HCT116 (cell line): ENCODE data around the gene RARS2.

Experiments
- EZH2phosphoT487 ChIP-seq: fragments of 200-600 bp; IDR thresholded peaks from 2 replicates; pipeline ENCODE4 v1.6.1; 2018; ENCODE audit warnings: antibody characterized with exemption, borderline replicate concordance
- POLR2A ChIP-seq: IDR thresholded peaks from 2 replicates; pipeline ENCODE4 v1.7.0; 2011; ENCODE audit warnings: borderline replicate concordance; ENCODE audit not compliant: insufficient read depth, insufficient read length; ENCODE audit errors: extremely low read depth
- RAD21 ChIP-seq: IDR thresholded peaks from 2 replicates; pipeline ENCODE4 v1.6.1; 2012; ENCODE audit warnings: low read depth, mild to moderate bottlenecking
- TCF7L2 ChIP-seq: IDR thresholded peaks from 2 replicates; pipeline ENCODE4 v1.7.0; 2011; ENCODE audit warnings: borderline replicate concordance, inconsistent platforms; ENCODE audit not compliant: insufficient read depth, insufficient read length; ENCODE audit errors: extremely low read depth
- ZNF274 ChIP-seq: fragments of 200-500 bp; sonication (Bioruptor generic); IDR thresholded peaks from 2 replicates; pipeline ENCODE4 v1.6.1; 2014; ENCODE audit warnings: mild to moderate bottlenecking, low read depth, low read length, inconsistent platforms
- TF ChIP-seq, protein P1 (sequence below), 3 experiments: fragments of 200-600 bp in 1 of 3; sonication (generic) in 1 of 3; IDR thresholded peaks in 2 of 3; conservative IDR thresholded peaks in 1 of 3; 2 replicates each; pipeline ENCODE4 v1.5.1; 2012 to 2017; ENCODE audit warnings: low read depth in 2 of 3, low read length in 2 of 3, antibody characterized with exemption in 1 of 3, borderline replicate concordance in 1 of 3, control low read depth in 1 of 3, mild to moderate bottlenecking in 1 of 3, mixed read lengths in 1 of 3, mixed run types in 1 of 3, moderate library complexity in 1 of 3; ENCODE audit not compliant: insufficient read depth in 1 of 3
- TF ChIP-seq, protein P2 (sequence below): IDR thresholded peaks from 2 replicates; pipeline ENCODE4 v1.6.1; 2012; ENCODE audit warnings: low read depth

DNA sequence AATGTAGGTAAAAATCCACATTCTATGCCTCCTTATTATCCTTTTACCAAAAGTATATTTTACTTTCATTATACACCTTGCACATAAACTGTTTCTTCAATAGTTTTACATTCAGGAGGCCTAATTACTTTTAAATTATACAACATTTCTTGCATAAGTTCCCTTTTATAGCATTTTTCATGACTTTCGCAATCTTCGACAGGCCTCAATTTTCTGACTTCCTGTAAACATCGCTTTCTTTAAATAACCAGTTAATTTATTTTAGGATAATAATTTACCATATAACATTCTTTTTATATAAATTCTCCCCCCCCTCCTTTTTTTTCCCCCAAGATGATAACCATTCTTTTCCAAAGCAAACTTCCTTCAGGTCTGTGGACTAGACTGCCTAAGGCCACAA, 107.9 kb downstream of the RARS2 start:
- TF ChIP-seq, protein P1, sequence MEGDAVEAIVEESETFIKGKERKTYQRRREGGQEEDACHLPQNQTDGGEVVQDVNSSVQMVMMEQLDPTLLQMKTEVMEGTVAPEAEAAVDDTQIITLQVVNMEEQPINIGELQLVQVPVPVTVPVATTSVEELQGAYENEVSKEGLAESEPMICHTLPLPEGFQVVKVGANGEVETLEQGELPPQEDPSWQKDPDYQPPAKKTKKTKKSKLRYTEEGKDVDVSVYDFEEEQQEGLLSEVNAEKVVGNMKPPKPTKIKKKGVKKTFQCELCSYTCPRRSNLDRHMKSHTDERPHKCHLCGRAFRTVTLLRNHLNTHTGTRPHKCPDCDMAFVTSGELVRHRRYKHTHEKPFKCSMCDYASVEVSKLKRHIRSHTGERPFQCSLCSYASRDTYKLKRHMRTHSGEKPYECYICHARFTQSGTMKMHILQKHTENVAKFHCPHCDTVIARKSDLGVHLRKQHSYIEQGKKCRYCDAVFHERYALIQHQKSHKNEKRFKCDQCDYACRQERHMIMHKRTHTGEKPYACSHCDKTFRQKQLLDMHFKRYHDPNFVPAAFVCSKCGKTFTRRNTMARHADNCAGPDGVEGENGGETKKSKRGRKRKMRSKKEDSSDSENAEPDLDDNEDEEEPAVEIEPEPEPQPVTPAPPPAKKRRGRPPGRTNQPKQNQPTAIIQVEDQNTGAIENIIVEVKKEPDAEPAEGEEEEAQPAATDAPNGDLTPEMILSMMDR (IDR thresholded peaks at IDR 0.05 in 2 of 3, conservative IDR thresholded peaks at IDR 0.05 in 1 of 3; ENCODE audit: borderline replicate concordance in 1 of 3, insufficient read depth in 1 of 3, low read depth in 2 of 3, low read length in 2 of 3) = no peak
- no peak for TF ChIP-seq POLR2A
- TF ChIP-seq ZNF274 = no peak
- TF ChIP-seq, protein P2, sequence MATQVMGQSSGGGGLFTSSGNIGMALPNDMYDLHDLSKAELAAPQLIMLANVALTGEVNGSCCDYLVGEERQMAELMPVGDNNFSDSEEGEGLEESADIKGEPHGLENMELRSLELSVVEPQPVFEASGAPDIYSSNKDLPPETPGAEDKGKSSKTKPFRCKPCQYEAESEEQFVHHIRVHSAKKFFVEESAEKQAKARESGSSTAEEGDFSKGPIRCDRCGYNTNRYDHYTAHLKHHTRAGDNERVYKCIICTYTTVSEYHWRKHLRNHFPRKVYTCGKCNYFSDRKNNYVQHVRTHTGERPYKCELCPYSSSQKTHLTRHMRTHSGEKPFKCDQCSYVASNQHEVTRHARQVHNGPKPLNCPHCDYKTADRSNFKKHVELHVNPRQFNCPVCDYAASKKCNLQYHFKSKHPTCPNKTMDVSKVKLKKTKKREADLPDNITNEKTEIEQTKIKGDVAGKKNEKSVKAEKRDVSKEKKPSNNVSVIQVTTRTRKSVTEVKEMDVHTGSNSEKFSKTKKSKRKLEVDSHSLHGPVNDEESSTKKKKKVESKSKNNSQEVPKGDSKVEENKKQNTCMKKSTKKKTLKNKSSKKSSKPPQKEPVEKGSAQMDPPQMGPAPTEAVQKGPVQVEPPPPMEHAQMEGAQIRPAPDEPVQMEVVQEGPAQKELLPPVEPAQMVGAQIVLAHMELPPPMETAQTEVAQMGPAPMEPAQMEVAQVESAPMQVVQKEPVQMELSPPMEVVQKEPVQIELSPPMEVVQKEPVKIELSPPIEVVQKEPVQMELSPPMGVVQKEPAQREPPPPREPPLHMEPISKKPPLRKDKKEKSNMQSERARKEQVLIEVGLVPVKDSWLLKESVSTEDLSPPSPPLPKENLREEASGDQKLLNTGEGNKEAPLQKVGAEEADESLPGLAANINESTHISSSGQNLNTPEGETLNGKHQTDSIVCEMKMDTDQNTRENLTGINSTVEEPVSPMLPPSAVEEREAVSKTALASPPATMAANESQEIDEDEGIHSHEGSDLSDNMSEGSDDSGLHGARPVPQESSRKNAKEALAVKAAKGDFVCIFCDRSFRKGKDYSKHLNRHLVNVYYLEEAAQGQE = no peak
- no peak for TF ChIP-seq TCF7L2
- TF ChIP-seq EZH2phosphoT487 = no peak
- no peak for TF ChIP-seq RAD21
